SK-N-SH treated with all-trans-retinoic acid at 6 μM for 48 hours (cell line): ENCODE results near the gene ZSWIM6.

Source experiments
- ATAC-seq: fragments of 200-7000 bp; cut with Tn5 transposase; 3 replicates; pipeline ENCODE4 v1.9.1; 2020; ENCODE audit warnings: mild to moderate bottlenecking, moderate library complexity
- ARNTL ChIP-seq: fragments of 450-650 bp; formaldehyde crosslinking; IDR thresholded peaks from 2 replicates; pipeline ENCODE4 v1.5.0; 2020; ENCODE audit warnings: low read depth, mild to moderate bottlenecking, moderate library complexity, borderline replicate concordance
- BACH2 ChIP-seq: fragments of 250-450 bp; sonication (Bioruptor Pico); IDR thresholded peaks from 2 replicates; pipeline ENCODE4 v1.9.0; 2021; ENCODE audit warnings: mild to moderate bottlenecking, borderline replicate concordance
- CREB5 ChIP-seq: fragments of 250-450 bp; sonication (Bioruptor Pico); IDR thresholded peaks from 2 replicates; pipeline ENCODE4 v1.5.1; 2020; ENCODE audit warnings: low read depth, mild to moderate bottlenecking, moderate library complexity
- CSDC2 ChIP-seq: fragments of 250-450 bp; sonication (Bioruptor Pico); IDR thresholded peaks from 2 replicates; pipeline ENCODE4 v1.5.0; 2020; ENCODE audit warnings: mild to moderate bottlenecking, moderate library complexity
- CSRNP3 ChIP-seq: fragments of 250-450 bp; sonication (Bioruptor Pico); IDR thresholded peaks from 2 replicates; pipeline ENCODE4 v1.5.1; 2021; ENCODE audit warnings: mild to moderate bottlenecking, moderate library complexity
- ESRRG ChIP-seq: fragments of 250-450 bp; sonication (Bioruptor Pico); IDR thresholded peaks from 2 replicates; pipeline ENCODE4 v1.6.1; 2021; ENCODE audit warnings: mild to moderate bottlenecking
- GLIS3 ChIP-seq: fragments of 250-450 bp; sonication (Bioruptor Pico); IDR thresholded peaks from 2 replicates; pipeline ENCODE4 v1.5.0; 2020; ENCODE audit warnings: mild to moderate bottlenecking, moderate library complexity
- ISL1 ChIP-seq: fragments of 250-450 bp; sonication (Bioruptor Pico); IDR thresholded peaks from 2 replicates; pipeline ENCODE4 v2.1.2; 2022; ENCODE audit warnings: mild to moderate bottlenecking, moderate library complexity
- OSR1 ChIP-seq: fragments of 250-450 bp; sonication (Bioruptor Pico); IDR thresholded peaks from 2 replicates; pipeline ENCODE4 v1.8.0; 2022; ENCODE audit warnings: moderate library complexity, mild to moderate bottlenecking, inconsistent platforms
- PATZ1 ChIP-seq: fragments of 250-450 bp; sonication (Bioruptor Pico); IDR thresholded peaks from 2 replicates; pipeline ENCODE4 v1.8.0; 2020; ENCODE audit warnings: mild to moderate bottlenecking, moderate library complexity, borderline replicate concordance
- POU6F1 ChIP-seq: fragments of 250-450 bp; sonication (Bioruptor Pico); IDR thresholded peaks from 2 replicates; pipeline ENCODE4 v1.8.0; 2021; ENCODE audit warnings: low read depth, mild to moderate bottlenecking, moderate library complexity, borderline replicate concordance
- PPARA ChIP-seq: fragments of 250-450 bp; sonication (Bioruptor Pico); IDR thresholded peaks from 2 replicates; pipeline ENCODE4 v1.5.0; 2020; ENCODE audit warnings: mild to moderate bottlenecking, borderline replicate concordance
- RARB ChIP-seq: fragments of 250-450 bp; sonication (Bioruptor Pico); IDR thresholded peaks from 2 replicates; pipeline ENCODE4 v1.8.0; 2021; ENCODE audit warnings: mild to moderate bottlenecking, moderate library complexity
- SNAI2 ChIP-seq: fragments of 250-450 bp; sonication (Bioruptor Pico); IDR thresholded peaks from 2 replicates; pipeline ENCODE4 v1.5.0; 2020; ENCODE audit warnings: mild to moderate bottlenecking, moderate library complexity
- TCF4 ChIP-seq: fragments of 250-450 bp; sonication (Bioruptor Pico); IDR thresholded peaks from 2 replicates; pipeline ENCODE4 v1.8.0; 2021; ENCODE audit warnings: mild to moderate bottlenecking, moderate library complexity, borderline replicate concordance
- TOX ChIP-seq: fragments of 250-450 bp; sonication (Bioruptor Pico); IDR thresholded peaks from 2 replicates; pipeline ENCODE4 v1.8.0; 2021; ENCODE audit warnings: mild to moderate bottlenecking, moderate library complexity, borderline replicate concordance
- TSHZ2 ChIP-seq: fragments of 250-450 bp; sonication (Bioruptor Pico); IDR thresholded peaks from 2 replicates; pipeline ENCODE4 v1.5.0; 2020; ENCODE audit warnings: mild to moderate bottlenecking, moderate library complexity
- ZC3H10 ChIP-seq: fragments of 250-450 bp; sonication (Bioruptor Pico); IDR thresholded peaks from 2 replicates; pipeline ENCODE4 v1.5.1; 2021; ENCODE audit warnings: mild to moderate bottlenecking, moderate library complexity
- ZFP3 ChIP-seq: fragments of 250-450 bp; sonication (Bioruptor Pico); IDR thresholded peaks from 2 replicates; pipeline ENCODE4 v1.5.0; 2020; ENCODE audit warnings: mild to moderate bottlenecking, moderate library complexity
- ZFP30 ChIP-seq: fragments of 450-650 bp; formaldehyde crosslinking; IDR thresholded peaks from 2 replicates; pipeline ENCODE4 v1.5.0; 2022; ENCODE audit warnings: mild to moderate bottlenecking, moderate library complexity
- ZNF565 ChIP-seq: fragments of 450-650 bp; formaldehyde crosslinking; conservative IDR thresholded peaks from 2 replicates; pipeline ENCODE4 v1.5.0; 2020; ENCODE audit warnings: low read depth, mild to moderate bottlenecking, moderate library complexity
- ZNF70 ChIP-seq: fragments of 450-650 bp; formaldehyde crosslinking; IDR thresholded peaks from 2 replicates; pipeline ENCODE4 v1.5.0; 2020; ENCODE audit warnings: mild to moderate bottlenecking, moderate library complexity
- ZNF8 ChIP-seq: fragments of 450-650 bp; formaldehyde crosslinking; IDR thresholded peaks from 2 replicates; pipeline ENCODE4 v1.5.0; 2020; ENCODE audit warnings: mild to moderate bottlenecking, moderate library complexity

The ZSWIM6 gene

GRCh38 chr5:61289669-61290306 is 42.3 kb upstream of the ZSWIM6 start:
- no peak for TF ChIP-seq PPARA (CRISPR knock-in tag)
- TF ChIP-seq ZC3H10 (CRISPR knock-in tag): no peak
- TF ChIP-seq CSRNP3 (CRISPR knock-in tag): no peak
- no peak for TF ChIP-seq CREB5 (CRISPR knock-in tag)
- TF ChIP-seq TCF4 (CRISPR knock-in tag): no peak
- no peak for TF ChIP-seq ZNF70 (CRISPR knock-in tag)
- no peak for TF ChIP-seq CSDC2
- no peak for TF ChIP-seq ZFP30
- TF ChIP-seq TOX (CRISPR knock-in tag): no peak
- no peak for TF ChIP-seq SNAI2
- no peak for TF ChIP-seq PATZ1
- no peak for TF ChIP-seq ARNTL (CRISPR knock-in tag)
- TF ChIP-seq POU6F1 (CRISPR knock-in tag): no peak
- TF ChIP-seq GLIS3 (CRISPR knock-in tag): no peak
- no peak for TF ChIP-seq ZNF565 (CRISPR knock-in tag)
- TF ChIP-seq ZFP3 (CRISPR knock-in tag): no peak
- no peak for TF ChIP-seq ESRRG (CRISPR knock-in tag)
- no peak for TF ChIP-seq TSHZ2 (CRISPR knock-in tag)
- TF ChIP-seq ISL1 (CRISPR knock-in tag): no peak
- no peak for ATAC-seq

- TF ChIP-seq SNAI2 (no peak), ZNF70 (CRISPR knock-in tag) (no peak), BACH2 (CRISPR knock-in tag) (no peak), PATZ1 (no peak), ZFP3 (CRISPR knock-in tag) (no peak), ZNF8 (no peak), TCF4 (CRISPR knock-in tag) (no peak), ZC3H10 (CRISPR knock-in tag) (no peak), ZFP30 (no peak), RARB (CRISPR knock-in tag) (no peak), CREB5 (CRISPR knock-in tag) (no peak), PPARA (CRISPR knock-in tag) (no peak), CSDC2 (no peak), ESRRG (CRISPR knock-in tag) (no peak), OSR1 (CRISPR knock-in tag) (no peak), CSRNP3 (CRISPR knock-in tag) (no peak)
- no peak for ATAC-seq
Measured at GRCh38 chr5:61290791-61291210, 41.3 kb upstream of the ZSWIM6 start.
